Measurements from ENCODE around the gene SORCS2.

Gene SORCS2

DNA sequence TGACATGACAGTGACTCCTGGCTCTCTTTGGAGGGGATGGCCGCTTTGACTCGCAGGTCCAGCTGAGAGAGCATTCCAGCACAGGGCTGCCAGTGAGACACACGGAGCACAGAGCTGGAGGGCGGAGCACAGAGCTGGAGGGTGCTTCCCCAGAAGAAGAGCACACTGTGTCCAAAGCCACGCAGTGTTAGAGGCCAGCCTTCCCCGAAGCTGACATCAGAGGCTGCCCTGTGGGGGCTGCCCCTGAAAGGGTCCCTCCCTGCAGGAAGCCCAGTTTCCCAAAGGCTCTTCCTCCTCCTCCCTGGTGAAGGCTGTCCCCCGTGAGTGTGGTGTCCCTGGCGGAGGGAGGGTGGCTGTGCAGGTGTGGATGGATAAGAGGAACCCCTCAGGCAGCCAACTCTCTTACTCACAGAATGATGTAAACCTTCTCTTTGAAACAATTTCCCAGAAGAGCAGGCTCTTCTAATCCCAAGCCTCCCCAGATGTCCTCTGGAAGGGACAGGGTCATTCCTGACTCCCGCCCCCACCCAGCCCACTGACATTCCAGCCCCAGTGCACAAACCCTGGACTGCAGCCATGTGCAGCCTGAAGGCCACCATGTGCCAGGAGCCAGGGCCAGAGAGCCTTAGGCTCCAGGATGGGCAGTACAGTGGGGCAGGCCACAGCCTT lies 189.0 kb downstream of the SORCS2 start:
- no peaks in the 10 kb centered on the region; the same call in 1 of the 2 replicates for H3K27me3 ChIP-seq (ENCODE audit: insufficient read depth, low read length)

DNA sequence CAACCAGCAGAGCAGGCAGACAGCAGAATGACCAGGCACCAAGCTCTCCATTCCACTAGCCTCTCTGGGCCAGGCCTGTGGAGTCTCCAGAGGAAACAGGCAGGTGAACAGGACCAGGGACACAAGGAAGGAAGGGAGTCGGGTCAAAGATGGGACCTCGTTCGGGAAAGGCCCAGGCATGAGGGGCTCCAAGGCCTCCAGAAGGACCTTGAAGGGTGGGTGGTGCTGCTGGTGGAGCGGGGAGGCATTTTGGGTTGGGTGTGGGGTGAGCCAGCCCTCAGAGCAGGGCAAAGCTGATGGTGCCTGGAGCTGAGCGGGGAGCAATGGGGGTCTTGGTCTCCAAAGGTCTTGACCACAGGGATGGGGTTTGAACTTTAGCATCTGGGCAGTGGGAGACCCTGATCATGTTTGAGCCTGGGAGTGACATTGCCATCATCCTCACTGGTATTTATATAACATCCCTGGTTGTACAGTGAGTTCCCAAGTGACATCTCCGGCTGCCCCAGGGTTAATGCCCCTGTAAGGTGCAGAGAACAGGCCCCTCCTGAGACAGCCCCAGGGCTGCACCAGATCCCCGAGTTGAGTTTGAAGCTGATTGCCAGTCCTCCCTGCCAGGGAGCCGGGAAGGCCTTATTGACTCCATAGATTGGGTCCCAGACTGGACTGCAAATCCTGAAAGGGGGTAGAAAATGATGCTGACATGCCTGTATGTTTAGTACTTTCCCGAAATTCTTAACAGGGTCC lies 189.7 kb downstream of the SORCS2 start:
- Histone ChIP-seq H3F3A (ENCODE audit: insufficient read depth, low read length) (no peaks in the 10 kb centered on the region), H3K4me2 (ENCODE audit: low read length) (no peak overlapping the region), H3K27me3 (ENCODE audit: insufficient read depth, low read length) (no peaks in the 10 kb centered on the region; the same call in 1 of the 2 replicates), H4K20me1 (ENCODE audit: insufficient read depth, low read length) (no peaks in the 10 kb centered on the region), H3K4me1 (ENCODE audit: insufficient read depth, low read length, severe bottlenecking) (no peaks in the 10 kb centered on the region), H3K9me2 (ENCODE audit: low read depth, low read length) (no peaks in the 10 kb centered on the region), H2AFZ (ENCODE audit: low read length) (no peak overlapping the region), H3K9me3 (ENCODE audit: low read length) (no peaks in the 10 kb centered on the region), H3K79me2 (ENCODE audit: insufficient read depth, low read length) (no peaks in the 10 kb centered on the region), H3K4me3 (ENCODE audit: low read depth, low read length, poor library complexity, severe bottlenecking) (no peak overlapping the region), H3K9ac (ENCODE audit: low read length) (no peak overlapping the region), H3K27ac (ENCODE audit: low read depth, low read length, poor library complexity, severe bottlenecking) (no peak overlapping the region), H3K36me3 (ENCODE audit: insufficient read depth, low read length) (no peaks in the 10 kb centered on the region)
- no peak for TF ChIP-seq EZH2 (IDR thresholded peaks at IDR 0.05; ENCODE audit: borderline replicate concordance, low read length)
- TF ChIP-seq, protein P1, sequence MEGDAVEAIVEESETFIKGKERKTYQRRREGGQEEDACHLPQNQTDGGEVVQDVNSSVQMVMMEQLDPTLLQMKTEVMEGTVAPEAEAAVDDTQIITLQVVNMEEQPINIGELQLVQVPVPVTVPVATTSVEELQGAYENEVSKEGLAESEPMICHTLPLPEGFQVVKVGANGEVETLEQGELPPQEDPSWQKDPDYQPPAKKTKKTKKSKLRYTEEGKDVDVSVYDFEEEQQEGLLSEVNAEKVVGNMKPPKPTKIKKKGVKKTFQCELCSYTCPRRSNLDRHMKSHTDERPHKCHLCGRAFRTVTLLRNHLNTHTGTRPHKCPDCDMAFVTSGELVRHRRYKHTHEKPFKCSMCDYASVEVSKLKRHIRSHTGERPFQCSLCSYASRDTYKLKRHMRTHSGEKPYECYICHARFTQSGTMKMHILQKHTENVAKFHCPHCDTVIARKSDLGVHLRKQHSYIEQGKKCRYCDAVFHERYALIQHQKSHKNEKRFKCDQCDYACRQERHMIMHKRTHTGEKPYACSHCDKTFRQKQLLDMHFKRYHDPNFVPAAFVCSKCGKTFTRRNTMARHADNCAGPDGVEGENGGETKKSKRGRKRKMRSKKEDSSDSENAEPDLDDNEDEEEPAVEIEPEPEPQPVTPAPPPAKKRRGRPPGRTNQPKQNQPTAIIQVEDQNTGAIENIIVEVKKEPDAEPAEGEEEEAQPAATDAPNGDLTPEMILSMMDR (IDR thresholded peaks at IDR 0.05; ENCODE audit: low read length): no peak

More for the DNA sequence above, 189.0 kb downstream of the SORCS2 start:
- H3K79me2 ChIP-seq (ENCODE audit: insufficient read depth, low read length): no peaks in the 10 kb centered on the region
- H3K4me2 ChIP-seq (ENCODE audit: low read length): no peak overlapping the region
- no peak overlapping the region for H2AFZ ChIP-seq (ENCODE audit: low read length)
- no peaks in the 10 kb centered on the region for H3K4me1 ChIP-seq (ENCODE audit: insufficient read depth, low read length, severe bottlenecking)
- no peak for TF ChIP-seq EZH2 (IDR thresholded peaks at IDR 0.05; ENCODE audit: borderline replicate concordance, low read length)
- TF ChIP-seq, protein P1 (IDR thresholded peaks at IDR 0.05; ENCODE audit: low read length): no peak
- no peak overlapping the region for H3K4me3 ChIP-seq (ENCODE audit: low read depth, low read length, poor library complexity, severe bottlenecking)
- H3K27ac ChIP-seq (ENCODE audit: low read depth, low read length, poor library complexity, severe bottlenecking): no peak overlapping the region
- no peak overlapping the region for H3K9ac ChIP-seq (ENCODE audit: low read length)
- H4K20me1 ChIP-seq (ENCODE audit: insufficient read depth, low read length): no peaks in the 10 kb centered on the region
- H3K9me2 ChIP-seq (ENCODE audit: low read depth, low read length): no peaks in the 10 kb centered on the region
- no peaks in the 10 kb centered on the region for H3K36me3 ChIP-seq (ENCODE audit: insufficient read depth, low read length)
- no peaks in the 10 kb centered on the region for H3F3A ChIP-seq (ENCODE audit: insufficient read depth, low read length)
- no peaks in the 10 kb centered on the region for H3K9me3 ChIP-seq (ENCODE audit: low read length)

DNA sequence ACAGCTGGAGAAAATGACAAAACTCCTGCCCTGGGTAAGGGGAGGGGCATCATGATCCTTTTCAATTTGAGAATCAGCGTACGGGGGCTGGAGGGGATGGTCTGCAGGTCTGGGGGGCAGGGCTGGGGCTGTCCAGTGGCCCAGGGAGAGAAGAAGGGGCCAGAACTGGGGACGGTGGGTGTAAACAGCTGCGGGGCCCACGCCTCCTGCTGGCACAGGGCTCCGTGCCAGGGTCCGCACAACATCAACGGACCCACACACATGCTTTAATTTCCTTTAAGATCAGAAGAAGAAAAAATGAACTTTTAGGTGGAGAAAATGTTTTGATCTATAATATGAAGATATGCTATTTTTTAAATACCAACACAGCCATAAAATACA lies 190.3 kb downstream of the SORCS2 start:
- H3K9me2 ChIP-seq (ENCODE audit: low read depth, low read length): no peaks in the 10 kb centered on the region
- H3K4me1 ChIP-seq (ENCODE audit: insufficient read depth, low read length, severe bottlenecking): no peaks in the 10 kb centered on the region
- H2AFZ ChIP-seq (ENCODE audit: low read length): no peak overlapping the region
- no peaks in the 10 kb centered on the region for H3K9me3 ChIP-seq (ENCODE audit: low read length)
- no peaks in the 10 kb centered on the region for H4K20me1 ChIP-seq (ENCODE audit: insufficient read depth, low read length)
- no peaks in the 10 kb centered on the region for H3K79me2 ChIP-seq (ENCODE audit: insufficient read depth, low read length)
- H3K36me3 ChIP-seq (ENCODE audit: insufficient read depth, low read length): no peaks in the 10 kb centered on the region
- H3K4me2 ChIP-seq (ENCODE audit: low read length): no peak overlapping the region
- no peaks in the 10 kb centered on the region; the same call in 1 of the 2 replicates for H3K27me3 ChIP-seq (ENCODE audit: insufficient read depth, low read length)
- H3K4me3 ChIP-seq (ENCODE audit: low read depth, low read length, poor library complexity, severe bottlenecking): no peak overlapping the region
- no peaks in the 10 kb centered on the region for H3F3A ChIP-seq (ENCODE audit: insufficient read depth, low read length)
- TF ChIP-seq EZH2 (IDR thresholded peaks at IDR 0.05; ENCODE audit: borderline replicate concordance, low read length): no peak
- TF ChIP-seq, protein P1 (IDR thresholded peaks at IDR 0.05; ENCODE audit: low read length): no peak
- no peak overlapping the region for H3K27ac ChIP-seq (ENCODE audit: low read depth, low read length, poor library complexity, severe bottlenecking)
- H3K9ac ChIP-seq (ENCODE audit: low read length): no peak overlapping the region

All from OCI-LY1 (cell line).